SHP77 treated with DMSO at 0.1 percent for 48 hours (cell line): ENCODE results near the gene COPE.

Source experiments
- DNase-seq: peaks from one replicate; lab custom pipeline; 2025; lab: John Stamatoyannopoulos, UW

Gene COPE

DNA sequence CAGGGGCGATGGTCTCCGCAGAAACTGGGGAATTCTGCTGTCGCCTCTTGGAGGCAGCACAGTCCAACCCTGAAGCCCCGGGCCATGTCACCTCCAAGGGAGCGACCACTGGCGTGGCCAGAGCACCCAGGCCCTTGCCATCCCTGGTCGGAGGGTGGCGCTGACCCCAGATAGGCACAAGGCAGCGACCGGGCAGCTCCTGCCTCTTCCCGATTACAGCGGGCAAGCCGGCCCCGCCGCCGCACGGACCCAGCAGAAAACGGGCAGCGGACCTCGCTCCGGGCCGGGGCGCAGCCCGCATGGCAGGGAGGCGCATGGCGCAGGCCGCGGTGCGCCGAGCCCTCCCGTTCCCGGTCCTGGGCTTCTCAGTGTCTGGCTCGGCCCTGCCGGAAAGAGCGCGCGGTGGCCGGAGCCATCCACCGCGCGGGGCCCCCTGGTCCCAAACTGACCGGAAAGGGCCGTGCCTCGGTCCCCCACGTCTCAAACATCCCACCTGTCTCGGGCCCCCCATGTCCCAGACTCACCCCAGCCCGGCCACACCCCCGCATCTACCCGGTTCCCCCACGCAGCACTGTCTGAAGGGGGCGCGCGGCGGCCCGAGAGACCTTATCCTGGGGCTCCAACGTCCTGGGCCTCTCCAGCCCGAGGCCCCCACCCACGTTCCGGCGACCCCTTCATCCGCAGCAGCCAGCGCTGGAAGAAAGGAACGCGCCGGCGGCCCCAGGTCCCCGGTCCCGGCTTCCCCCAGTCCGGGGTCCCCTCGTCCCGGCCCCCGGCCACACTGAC is 24.0 kb downstream of the COPE start:
- no peak for DNase-seq

GRCh38 chr19:18894254-18895037 is 24.7 kb downstream of the COPE start:
- DNase-seq, result no peak

DNA sequence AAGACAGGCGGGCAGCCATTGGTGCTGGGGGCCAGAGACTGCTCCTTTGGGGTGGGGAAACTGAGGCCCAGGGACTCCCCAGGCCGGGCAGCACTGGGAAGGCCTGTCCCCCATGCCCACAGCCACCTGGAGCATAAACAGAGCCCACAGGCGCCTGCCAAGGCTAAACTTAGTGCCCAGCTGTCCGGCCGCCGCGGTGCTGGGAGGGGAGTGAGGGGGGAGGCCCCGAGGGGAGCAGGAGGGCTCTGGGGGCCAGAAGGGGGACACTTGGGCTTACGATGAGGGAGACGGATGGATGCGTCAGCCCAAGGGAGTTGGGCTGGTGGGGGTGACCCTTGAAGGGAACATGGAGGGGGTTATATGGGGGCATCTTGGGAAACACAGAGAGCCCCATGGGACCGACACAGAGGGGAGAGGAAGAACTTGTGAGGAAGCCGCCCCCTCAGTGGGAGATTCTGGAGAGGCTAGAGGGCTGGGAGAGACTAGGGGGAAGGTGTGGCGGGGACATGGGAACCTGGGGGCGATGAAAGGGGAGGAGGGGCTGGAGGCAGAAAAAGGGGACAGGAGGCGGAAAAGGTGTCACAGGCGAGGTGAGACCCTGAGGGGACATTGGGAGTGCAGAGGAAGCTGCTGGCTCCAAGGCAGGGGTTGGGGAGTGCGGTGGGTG is 25.5 kb downstream of the COPE start:
- DNase-seq, result no peak

- DNase-seq, result no peak
These were observed 29.0 kb downstream of the COPE start for GRCh38 chr19:18889949-18890745.

GRCh38 chr19:18886972-18887371 is 32.2 kb downstream of the COPE start:
- DNase-seq, result no peak

GRCh38 chr19:18883526-18884304 is 35.5 kb downstream of the COPE start:
- DNase-seq, result no peak

DNA sequence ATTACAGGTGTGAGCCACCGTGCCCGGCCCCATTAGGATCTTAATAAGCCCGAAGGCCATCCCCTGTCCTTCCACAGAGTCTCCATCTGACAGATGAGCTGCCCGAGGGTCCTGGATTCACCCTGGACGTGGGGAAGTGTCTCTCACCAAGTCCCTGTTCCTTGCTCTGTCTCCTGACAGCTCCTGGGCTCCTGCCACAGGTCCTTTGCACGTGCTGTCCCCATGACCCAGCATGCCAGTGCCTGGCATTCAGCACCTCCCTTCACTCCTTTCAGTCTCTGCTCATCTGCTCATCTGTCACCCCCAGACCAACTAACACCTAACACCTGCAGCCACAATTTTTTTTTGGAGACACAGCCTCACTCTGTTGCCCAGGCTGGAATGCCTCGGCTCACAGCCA is 37.7 kb downstream of the COPE start:
- no peak for DNase-seq

DNA sequence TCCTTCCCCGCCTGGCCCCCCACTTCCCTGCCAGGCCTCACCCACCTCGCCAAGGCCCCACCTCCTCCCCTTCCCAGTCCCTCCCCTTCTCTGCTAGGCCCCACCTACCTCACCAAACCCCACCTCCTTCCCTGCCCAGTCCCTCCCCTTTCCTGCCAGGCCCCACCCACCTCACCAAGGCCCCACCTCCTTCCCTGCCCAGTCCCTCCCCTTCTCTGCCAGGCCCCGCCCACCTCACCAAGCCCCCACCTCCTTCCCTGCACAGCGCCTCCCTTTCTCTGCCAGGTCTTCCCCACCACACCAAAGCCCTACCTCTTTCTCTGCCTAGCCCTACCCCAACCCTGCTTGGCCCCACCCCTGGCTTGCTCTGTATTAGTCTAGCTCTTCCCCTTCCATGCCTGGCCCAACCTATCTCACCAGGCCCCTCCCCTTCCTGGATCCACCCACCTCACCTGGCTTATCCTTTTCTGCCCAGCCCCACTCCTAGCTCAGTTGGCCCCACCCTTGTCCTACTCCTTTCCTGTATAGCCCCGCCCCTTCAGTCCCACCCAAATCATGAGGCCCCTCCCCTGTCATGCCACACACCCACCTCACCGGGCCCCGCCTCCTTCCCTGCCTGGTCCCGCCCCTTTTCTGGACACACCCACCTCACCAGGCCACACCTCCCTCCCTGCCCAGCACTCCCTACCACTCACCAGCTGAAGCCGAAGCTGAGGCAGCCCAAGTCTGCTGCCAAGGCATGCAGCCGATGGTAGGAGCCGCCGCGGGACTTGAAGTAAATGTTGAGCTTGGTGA is 39.4 kb downstream of the COPE start:
- no peak for DNase-seq

DNA sequence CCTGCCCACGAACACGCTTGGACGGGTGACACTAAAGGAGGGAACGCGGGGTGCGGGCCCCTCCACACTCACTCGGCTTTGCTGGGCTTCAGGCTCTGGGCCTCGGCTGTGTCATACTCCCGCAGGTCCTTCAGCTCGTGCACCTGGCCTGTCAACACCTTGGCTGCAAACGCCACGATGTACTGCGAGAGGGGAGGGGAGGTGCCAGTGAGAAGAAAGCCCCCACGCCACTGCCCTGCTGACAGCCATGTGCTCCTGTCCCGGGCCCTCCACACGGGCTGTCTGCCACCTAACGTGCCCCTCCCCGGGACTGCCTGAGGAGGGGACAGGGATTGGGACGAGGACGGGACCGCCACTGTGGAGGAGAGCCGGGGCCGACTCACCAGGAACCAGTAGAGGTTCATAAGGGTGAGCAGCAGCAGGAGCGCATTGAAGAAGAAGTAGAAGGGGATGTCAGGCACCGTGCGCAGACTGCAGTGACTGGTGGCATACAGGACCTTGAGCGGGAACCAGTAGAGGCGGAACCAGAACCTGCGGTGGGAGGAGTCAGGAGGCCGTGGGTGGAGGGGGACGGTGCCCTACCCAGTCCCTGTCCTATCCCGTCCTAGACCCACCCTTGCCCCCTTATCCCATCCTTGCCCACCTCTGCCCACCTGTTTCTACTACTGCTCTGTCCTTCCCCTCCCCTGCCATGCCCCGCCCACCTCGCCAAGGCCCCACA is 40.2 kb downstream of the COPE start:
- no peak for DNase-seq

GRCh38 chr19:18878058-18878797 is 41.0 kb downstream of the COPE start:
- DNase-seq, result no peak

- DNase-seq, result no peak
These were observed 42.3 kb downstream of the COPE start for GRCh38 chr19:18876865-18877264.

GRCh38 chr19:18875726-18876125 is 43.5 kb downstream of the COPE start:
- no peak for DNase-seq

- DNase-seq, result no peak
These were observed 47.6 kb downstream of the COPE start for GRCh38 chr19:18871543-18871942.

DNA sequence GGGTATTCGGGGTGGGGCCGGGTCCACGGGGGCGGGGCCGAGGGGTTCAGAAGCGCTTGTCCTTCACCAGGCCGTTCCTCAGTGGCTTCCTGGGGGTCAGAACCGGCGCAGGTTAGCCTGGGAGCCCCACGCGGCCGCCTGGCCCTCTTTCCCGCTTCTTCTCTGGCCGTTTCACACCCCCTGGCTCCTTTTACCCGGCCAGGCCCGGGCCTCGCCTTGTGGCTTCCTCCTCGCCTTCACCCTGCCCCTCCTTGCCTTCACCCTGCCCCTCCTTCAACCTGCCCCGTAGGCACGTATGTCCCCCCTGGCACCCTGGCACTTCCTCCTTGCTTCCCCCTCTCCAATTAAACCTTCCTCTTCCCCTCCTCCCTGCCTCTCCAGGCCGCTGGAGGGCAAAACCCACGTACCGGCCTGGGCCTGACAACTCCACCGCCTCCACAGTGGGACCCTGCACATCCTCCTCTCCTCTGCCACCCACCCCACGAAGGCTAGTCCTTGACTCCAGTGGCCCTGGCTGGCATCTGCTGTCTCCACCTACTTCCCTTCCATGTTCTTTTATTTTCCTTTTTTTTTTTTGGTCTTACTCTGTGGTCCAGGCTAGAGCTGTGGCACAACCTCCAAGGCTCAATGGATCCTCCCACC is 48.5 kb downstream of the COPE start:
- no peak for DNase-seq

- no peak for DNase-seq
These were observed 49.2 kb downstream of the COPE start for GRCh38 chr19:18869781-18870530.

- DNase-seq, result no peak
These were observed 50.1 kb downstream of the COPE start for GRCh38 chr19:18869023-18869618.

GRCh38 chr19:18868380-18869022 is 50.7 kb downstream of the COPE start:
- DNase-seq, result no peak
